Measurements from ENCODE around the gene OR6S1.
"Not testable (repeated sequence)": the region's sequence is repeated elsewhere in the genome, so short reads cannot be mapped to it uniquely, and the experiment has no call there.

- not testable (repeated sequence) for TF ChIP-seq CTCF, POLR2A (IDR thresholded peaks at IDR 0.05)
These were observed 45.8 kb downstream of the OR6S1 start for GRCh38 chr14:20595726-20596125.
